GM18873 (cell line): ENCODE measurements around the gene P2RY8.

Experiments used
- ATAC-seq: cut with Tn5 transposase; IDR thresholded peaks from one replicate; pipeline ENCODE4 v1.9.1; 2021; ENCODE audit warnings: mild to moderate bottlenecking, moderate library complexity, moderate number of reproducible peaks; ENCODE audit not compliant: unreplicated experiment, low FRiP score

P2RY8 gene

DNA sequence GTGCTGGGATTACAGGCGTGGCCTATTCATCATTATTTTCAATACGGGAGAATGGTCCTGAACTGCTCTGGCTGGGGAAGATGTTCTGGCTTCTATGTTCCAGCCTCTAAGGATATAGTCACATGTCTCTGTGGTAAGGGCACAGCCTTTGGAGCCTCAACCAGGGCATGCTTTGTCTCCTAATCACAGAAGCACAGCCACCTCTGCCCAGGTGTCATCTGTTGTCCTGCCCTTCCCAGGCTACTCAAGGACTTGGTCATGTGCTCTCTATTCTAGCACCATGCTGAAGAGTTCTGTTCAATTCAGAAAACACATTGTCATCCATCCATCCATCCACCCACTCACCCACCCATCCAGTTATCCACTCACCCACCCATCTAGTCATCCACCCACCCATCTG, 113.8 kb downstream of the P2RY8 start:
- no peak for ATAC-seq

DNA sequence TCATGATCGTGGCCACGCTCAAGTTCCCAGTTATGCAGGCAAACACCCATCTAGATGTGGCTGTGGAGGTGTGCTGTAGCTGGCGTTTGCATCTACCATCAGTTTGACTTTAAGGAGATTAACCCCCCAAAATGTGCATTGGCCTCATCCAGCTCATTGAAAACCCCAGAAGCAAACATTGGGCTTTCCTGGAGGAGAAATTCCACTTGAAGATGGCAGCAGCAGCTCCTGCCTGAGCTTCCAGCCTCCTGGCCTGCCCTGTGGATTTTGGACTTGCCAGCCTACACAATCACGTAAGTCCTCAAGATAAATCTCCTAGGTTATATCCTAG, 114.9 kb downstream of the P2RY8 start:
- no peak for ATAC-seq

DNA sequence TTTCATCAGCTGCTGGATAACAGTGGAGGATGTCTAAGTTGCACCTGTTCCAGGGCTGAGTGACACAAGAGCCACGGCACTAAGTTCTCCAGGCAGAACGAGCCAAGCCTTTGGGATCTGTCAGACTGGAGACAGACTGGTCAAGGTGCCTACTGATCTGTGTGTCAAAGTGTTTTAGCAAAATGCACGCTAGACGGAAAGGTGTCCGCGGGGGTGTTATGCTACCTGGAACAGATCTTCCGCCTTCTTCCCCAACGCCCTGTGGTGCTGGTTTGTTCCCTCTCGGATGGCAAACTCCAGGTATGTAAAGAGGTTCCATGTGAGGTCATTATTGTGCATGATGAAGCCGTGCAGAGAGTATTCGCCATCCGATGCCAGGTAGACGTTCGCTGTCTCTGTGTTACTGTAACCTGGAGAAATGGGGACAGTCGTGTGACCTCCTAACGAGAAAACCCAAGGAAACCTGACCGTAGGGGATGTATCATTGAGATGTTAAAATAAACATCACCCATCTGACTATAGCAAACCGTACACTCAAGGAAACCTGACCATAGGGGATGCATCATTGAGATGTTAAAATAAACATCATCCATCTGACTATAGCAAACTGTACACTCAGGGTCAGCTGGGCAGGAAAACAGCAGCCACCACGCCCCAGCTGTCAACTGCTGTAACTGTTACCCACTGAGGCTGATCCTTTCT, 115.4 kb downstream of the P2RY8 start:
- ATAC-seq: no peak

DNA sequence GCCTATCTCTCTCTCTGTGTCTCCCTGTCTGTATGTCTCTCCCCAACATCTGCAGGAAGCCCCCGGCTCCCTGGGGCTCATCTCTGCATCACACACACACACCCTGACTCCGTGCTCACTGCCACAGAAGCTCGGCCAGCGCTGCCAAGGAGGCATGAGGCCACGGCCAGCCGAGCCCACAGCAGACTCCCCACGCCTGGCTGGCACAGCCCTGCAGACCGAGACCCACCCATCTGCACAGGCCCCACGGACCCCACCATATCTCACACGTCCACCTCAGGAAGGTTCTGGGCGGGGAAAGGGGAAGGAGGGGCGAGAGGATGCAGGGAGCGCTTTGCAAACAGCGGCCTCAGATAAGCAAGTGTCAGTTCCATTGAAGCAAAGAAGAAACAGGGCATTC, 116.6 kb downstream of the P2RY8 start:
- no peak for ATAC-seq

DNA sequence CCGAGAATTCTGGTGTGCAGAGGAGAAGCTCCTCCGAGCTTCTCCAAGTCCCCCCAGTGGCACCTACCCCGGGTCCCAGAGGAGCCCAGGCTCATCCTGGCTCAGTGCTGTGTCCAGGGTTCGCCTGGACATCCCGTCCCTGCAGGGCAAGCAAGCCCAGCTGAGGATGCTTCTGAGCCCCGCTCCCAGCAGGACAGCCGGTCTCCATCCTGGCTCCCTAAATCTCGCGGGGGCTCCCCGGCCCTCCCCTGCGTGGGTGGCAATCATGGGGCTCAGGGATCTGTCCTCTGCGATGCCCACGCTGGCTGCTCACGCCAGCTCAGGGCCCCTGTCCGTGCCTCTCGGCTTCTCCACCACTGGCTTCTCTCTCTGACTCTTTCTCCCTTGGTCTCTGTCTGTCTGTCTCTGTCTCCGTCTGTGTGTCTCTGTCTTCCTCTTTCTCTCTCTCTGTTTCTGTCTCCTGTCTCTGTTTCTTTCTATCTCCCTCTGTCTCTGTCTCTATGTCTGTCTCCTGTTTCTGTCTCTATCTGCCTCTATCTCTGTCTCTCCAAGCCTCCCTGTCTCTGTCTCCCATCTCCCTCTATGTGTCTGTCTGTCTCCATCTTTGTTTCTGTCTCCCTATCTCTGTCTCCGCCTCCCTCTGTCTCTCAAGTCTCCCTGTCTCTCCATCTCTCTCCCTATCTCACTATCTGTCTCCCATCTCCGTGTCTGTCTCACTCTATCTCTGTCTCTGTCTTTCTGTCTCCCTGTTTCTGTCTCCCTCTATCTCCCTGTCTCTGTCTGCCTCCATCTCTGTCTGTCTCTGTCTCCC, 117.2 kb downstream of the P2RY8 start:
- ATAC-seq: no peak

DNA sequence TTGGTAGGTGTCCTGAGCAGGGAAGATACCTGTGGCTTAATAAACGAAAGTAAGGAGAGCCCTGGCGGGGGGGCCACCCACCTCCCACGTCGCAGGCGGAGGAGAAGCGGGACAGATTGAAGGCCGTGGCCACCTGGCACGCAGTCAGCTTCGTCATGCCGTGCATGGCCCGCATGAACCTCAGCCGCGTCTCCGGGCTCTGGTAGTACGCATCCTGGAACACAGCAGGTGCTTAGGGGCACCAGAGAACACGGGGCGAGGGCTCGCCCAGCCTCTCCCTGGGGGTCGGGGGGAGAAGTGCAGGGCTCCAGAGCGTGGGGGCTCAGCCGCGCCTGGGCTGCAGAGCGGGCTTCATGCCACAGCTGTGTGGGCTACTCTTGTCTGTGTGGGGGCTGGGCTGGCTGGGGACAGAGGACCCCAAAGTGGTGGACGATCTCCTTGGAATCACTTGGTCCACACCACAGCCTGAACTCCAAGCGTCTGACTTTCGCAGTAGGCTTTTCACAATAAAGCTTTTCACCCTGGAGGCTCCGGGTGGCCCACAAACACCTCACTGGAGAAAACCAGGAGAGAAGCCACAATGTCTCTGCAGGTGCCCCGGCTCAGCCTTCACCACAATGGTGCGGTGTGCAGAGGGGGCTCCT, 118.0 kb downstream of the P2RY8 start:
- no peak for ATAC-seq

DNA sequence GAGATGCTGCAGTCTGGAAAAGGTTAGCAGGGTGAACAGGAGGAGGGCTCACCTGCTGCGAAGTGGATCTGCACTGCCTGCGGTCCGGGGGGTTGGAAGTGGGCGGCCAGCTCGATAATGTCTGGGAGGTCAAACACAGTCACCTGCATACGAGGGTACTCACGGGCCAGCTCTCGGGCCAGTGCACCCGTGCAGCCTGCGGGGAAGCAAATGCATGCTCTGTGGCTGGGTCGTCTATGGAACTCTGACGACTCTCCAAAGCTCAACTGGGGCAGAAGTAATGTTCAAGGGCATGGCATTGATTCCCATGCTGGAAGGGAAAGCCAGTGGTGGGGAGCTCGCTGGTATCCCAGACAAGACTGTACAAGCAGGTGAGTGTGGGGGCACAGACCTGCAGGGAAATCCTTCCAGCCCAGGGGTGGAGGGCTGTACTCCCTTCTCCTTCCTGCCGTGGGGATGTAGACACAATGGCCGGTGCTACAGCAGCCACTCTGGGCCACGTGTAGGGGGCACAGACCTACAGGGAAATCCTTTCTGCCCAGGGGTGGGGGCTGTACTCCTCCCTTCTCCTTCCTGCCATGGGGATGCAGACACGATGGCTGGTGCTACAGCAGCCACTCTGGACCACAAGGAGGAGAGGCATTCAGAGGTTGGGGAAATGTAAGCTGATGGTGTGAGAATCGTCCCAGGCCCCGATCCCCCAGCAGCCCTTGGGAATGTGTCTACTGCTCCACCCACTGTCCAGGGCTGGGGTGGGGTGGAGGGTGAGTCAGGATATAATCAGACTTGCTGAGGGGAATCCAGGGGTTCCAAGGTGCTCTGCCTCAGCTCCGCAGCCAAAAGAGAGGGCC, 118.8 kb downstream of the P2RY8 start:
- ATAC-seq: no peak

DNA sequence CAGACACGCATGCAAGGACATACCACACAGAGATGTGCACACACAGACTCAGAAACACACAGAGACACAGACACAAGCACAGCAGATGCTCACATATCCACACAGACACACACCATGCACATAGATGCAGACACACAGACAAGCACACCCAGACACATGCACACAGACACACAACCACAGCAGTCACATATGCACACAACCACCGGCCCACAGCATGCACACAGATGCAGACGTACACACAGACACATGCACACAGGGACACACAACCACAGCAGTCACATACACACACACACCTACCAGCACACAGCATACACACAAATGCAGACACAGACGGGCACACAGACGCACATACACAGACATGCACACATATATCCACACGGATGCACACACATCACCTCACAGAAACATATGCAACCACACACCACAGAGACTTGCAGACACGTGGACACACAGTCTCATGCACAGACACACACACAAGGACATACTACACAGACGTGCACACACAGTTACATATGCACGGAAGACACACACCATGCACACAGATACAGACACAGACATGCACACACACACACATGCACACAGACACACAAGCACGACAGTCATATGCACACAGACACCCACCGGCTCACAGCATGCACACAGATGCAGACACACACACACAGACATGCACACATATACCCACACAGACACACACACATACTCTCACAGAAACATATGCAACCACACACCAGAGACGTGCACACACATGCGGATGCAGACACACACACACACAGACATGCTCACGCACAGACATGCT, 119.8 kb downstream of the P2RY8 start:
- no peak for ATAC-seq

DNA sequence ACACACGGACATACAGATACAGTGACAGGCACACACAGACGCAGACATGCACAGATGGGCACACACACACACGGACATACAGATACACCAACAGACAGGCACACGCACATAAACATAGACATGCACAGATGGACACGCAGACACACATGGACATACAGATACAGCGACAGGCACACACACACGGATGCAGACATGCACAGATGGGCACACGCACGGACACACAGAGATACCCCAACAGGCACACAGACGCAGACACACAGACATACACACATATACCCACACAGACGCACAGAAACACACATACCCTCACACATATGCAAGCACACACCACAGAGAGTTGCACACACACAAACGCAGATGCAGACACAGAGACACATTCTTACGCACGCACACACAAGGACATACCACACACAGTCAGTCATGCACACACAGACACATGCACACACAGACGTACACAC, 120.6 kb downstream of the P2RY8 start:
- ATAC-seq: no peak
